NCI-H128 (cell line): ENCODE measurements around the gene DBH.

ENCODE experiments used
- DNase-seq: peaks from one replicate; lab custom pipeline; 2025; ENCODE audit not compliant: unreplicated experiment; lab: John Stamatoyannopoulos, UW

Gene DBH

GRCh38 chr9:133604214-133604613, 31.9 kb upstream of the DBH start:
- DNase-seq, result no peak

DNA sequence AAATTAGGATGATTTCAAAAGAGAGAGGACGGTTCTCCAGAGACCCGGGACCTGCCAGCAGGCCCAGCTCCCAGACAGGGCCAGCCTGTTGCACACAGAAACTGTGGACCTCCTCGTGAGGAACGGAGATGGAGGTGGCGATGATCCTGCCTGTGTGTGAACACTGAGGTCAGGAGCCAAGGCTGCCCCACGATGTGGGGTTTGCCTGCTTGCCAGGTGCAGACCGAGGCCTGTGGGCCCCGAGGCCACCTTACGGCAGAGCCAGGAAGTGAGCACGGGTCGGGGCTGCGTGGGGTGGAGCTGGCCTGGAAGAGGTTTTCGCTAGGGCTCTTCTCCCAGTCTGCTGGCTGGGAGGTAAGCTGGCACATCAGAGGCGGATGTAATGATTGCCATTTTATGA, 31.3 kb upstream of the DBH start:
- DNase-seq, result no peak

DNA sequence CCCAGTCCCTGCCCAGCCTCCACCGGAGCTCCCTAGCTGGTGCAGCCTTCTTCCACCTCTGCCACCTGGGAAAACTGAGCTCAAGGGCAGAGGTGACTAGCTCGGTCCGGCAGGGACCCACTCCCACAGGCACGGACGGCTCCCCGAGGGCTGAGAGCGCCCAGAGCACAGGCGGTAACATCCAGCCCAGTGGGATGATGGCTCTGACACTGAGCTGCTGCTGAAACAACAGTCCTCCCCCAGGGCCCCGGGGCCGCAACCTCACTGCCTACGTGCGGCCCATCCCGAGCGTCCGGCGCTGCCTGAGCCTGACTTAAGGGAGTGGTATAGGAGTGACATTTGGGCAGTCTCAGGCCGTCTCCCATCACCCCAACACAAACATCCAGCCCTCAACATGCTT, 30.7 kb upstream of the DBH start:
- no peak for DNase-seq

- no peak for DNase-seq
Observed at GRCh38 chr9:133605856-133606707, 30.1 kb upstream of the DBH start.

- no peak for DNase-seq
Observed at GRCh38 chr9:133606708-133607025, 29.5 kb upstream of the DBH start.

- no peak for DNase-seq
Observed at GRCh38 chr9:133607381-133607780, 28.8 kb upstream of the DBH start.

GRCh38 chr9:133607976-133608375, 28.2 kb upstream of the DBH start:
- DNase-seq, result no peak

DNA sequence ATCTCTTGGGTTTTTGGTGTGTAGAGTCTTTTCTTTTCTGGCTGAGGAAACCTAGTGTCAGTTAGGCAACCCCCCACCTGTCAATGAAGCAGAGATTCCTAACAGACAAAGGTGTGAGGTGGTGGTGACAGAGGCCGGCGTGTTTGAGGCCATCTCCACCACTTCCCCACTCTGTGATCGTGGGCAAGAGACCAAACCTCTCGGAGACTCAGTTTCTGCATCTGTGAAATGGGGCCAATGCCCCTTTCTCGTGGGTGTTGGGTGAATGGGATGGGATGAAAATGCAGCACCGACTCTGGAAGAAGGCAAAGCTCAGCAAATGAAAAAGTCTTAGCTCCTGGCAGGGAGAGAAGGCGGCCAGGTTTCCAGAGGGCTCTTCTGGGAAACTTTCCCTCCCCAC, 27.8 kb upstream of the DBH start:
- no peak for DNase-seq

- DNase-seq, result no peak
Observed at GRCh38 chr9:133608889-133609288, 27.3 kb upstream of the DBH start.

DNA sequence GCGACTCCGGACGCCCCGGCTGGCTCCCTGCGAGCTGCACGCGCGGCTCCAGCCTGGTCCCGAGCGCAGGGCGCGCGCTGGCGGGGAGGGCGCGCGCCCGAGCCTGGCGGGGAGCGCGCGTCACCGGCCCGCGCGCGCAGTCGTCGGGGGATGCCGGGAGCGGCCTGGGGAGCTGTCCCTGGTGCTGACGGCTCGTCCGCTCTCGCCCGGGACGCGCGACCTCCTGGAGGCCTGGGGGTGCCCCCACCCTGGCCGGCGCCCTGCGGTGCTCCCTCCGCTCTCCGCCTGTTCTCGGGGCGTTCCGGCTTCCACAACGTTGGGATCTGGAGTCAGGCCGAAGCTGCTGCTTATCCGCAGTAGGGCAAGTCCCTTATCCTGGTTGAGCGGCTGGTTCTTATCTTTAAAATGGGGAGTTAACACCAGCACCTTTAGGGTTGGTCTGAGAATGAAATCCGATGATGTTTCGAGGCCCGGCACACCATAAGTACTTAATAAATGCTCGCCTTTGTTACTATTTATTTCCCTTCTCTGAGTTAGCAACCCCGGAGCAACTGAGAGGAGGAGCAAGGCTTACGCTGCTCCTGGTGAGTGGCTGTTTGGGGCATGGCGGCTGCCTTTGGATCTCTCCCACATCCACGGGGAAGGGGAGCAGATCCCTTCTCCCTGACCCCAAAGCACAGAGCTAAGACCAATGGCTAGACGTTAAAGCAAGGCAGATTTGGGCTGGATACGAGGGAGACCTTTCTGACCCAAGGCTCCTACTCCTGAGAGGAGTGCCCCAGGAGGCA, 26.7 kb upstream of the DBH start, which contains the start of gene FAM163B:
FAM163B (minus strand) TSS at position 79 of the 788 bp plus-strand sequence. CDS start 29,166 bp downstream, outside the sequence.
- DNase-seq, result no peak

- DNase-seq, result peak; percentile 87
Observed at GRCh38 chr9:133610845-133611244, 25.3 kb upstream of the DBH start.

DNA sequence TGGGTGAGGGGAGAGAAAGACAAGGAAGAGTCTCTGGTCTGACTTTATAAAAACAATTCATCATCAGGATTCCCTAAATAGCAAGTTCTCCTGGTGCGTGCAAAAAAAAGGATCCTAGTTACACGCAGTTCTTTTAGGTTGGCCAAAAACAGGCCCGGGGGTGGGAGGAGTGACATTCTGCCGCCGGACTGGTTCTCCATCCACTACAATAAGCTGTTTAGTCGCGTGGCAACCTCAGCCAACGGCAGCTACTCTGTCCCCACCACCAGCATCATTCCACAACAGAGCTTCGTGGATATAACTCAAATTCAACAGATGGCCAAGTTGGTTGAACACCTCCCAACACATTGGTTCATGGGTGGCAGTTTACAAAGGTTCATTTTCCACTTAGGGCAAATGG, 24.1 kb upstream of the DBH start:
- DNase-seq, result no peak

DNA sequence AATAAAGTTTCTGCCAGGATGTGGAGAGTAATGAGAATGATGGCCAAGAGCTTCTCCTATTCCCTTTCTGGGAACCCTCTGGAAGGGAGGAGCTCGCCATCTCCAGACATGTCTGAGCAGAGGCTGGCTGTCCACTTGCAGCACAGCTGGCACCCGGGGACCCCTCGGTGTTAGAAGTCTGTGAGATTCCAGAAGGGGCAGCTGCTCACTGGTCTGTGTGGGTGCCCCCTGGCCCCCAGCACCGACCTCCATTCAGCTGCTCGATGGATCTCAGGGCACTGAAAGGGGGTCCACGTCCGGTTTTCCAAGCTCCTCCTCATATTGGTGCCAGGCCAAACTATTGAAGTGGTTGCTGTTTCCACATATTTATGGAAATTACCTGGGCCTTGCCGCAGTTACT, 23.3 kb upstream of the DBH start:
- DNase-seq, result no peak

- DNase-seq, result no peak
Observed at GRCh38 chr9:133613432-133613831, 22.7 kb upstream of the DBH start.

DNA sequence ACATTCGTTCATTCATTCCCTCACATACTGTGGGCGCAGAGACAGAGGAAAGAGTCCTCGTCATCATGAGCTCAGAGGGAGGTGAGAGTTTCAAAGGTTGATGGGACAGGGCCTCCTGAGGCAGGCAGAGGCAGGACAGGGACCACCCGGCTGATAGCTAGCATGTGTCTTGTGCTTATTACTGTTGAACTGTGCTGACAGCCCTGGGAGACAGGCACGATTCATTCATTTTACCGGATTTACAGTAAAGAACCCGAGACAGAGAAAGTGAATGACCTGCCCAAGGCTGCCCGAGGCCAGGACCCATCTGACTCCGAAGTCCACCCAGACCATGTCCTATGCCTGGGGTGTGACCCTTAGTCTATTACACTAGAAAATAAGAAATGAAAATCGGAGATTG, 22.1 kb upstream of the DBH start:
- DNase-seq, result no peak

DNA sequence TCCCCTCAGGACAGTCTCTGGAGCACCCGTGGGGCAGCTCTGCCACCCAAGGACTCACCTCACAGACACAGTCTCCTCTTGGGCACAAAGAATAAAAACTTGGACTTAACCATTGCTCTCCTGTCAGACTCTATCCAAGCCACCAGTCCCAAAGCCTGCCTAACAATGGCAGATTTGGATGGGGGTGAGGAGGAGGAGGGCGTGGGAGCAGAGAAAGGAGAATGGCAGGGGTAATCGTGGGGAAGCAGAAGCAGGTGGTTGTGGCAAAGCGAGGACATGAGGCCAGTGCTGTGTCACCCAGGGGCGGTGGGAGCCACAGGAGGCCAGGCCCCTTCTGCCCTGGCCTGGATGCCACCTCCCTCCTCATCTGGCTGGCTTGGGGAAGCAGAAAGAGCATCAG, 21.5 kb upstream of the DBH start:
- DNase-seq, result no peak

DNA sequence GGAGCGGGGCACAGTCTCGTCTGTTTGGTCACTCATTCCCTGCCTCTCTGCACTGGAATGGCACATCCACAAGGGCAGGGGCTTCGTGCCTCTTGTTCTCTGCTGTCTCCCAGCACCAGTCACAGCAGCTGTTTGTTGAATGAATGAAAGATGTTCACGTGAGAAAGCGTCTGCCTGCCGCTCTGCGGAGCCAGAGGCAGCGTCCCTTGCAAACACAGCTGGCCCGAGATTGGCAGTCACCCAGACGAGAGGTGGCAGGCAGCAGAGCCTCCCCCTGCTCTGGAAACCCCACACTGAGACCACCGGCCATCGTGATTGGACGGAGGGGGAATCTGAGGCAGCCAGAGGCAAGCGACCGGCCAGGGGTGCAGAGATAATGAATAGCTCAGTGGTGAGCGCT, 21.0 kb upstream of the DBH start:
- no peak for DNase-seq

- DNase-seq, result no peak
Observed at GRCh38 chr9:133615606-133616188, 20.5 kb upstream of the DBH start.

DNA sequence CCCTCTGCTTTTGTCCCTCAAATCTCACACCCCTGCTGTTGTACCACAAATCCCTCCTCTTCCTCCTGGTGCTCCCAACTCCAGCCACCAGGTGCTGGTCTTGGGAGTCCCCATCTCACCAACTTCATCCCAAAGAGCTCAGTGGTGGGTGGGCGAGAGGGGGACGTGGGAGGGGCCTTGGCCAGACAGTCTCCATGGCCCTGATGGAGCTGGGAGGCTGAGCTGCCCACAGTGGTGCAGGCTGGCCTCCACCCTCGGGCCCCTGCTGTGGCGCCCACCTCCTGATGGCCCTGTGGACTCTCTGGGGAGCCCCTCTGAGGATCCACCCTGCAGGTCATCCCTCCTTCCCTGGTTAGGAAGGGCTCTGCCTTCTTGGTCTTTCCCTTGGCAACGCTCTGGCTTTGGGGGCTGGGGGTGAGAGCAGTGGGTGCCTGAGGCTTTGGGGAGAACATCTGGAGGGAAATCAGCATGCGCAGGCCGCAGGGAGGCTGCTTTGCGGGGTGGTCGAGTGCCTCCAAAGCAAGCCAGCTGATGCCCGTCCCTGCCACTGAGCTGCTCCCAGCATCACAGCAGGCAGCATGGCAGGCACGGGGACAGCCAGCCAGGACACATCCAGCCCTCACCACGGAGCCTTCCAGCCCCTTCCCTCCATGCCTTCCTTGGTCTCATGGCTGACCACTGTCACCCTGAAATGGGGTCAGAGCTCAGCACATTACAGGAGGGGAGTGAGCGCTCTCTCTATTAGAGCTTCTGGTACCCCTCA, 19.3 kb upstream of the DBH start:
- no peak for DNase-seq

DNA sequence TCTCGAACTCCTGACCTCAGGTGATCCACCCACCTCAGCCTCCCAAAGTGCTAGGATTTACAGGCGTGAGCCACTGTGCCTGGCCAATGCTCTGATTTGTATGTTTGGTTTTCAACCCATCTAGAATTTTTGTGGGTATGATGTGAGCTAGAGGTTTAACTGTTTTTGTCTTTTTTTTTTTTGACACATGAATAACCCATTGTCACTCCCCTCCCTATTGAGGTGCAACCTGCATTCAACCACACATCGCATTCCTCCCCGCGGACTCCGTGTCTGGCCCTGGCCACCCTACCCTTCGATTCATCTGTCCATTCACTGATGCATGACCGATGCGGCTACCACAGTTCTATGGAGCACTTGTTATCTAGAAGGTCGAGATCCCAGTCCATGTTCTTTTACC, 17.4 kb upstream of the DBH start:
- no peak for DNase-seq

DNA sequence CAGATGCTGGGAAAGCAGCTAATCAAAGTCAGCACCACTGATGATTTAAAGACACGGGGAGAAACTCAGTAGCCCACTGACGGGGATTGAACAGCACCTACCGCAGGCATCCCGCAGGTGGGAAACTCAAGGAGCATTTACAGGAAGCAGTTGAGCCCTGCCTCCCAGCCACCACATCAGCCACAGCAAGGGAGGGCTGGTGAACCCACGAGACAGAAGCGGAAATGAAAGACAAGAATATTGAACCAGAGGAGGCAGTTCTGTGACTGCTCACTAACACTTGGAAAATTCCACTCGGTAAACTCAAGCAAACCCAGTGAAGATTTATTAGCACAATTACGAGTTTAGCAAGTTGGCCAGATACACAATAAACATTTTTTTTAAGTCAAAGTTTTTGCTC, 16.4 kb upstream of the DBH start:
- no peak for DNase-seq
